Measurements from ENCODE around the gene SLC5A12.
A peak's percentile ranks its signal among the peaks of the same experiment; 100 is the strongest.
"Not testable (repeated sequence)": the region's sequence is repeated elsewhere in the genome, so short reads cannot be mapped to it uniquely, and the experiment has no call there.

Gene SLC5A12

GRCh38 chr11:26651916-26652315 is 69.9 kb downstream of the SLC5A12 start:
- no peak for DNase-seq (ENCODE audit: low spot score)

- DNase-seq (ENCODE audit: low spot score), result peak; percentile 73
These were observed 72.0 kb downstream of the SLC5A12 start for GRCh38 chr11:26649884-26650283.

GRCh38 chr11:26643314-26643713 is 78.5 kb downstream of the SLC5A12 start:
- DNase-seq (ENCODE audit: low spot score), result not testable (repeated sequence)

- DNase-seq (ENCODE audit: low spot score), result no peak
These were observed 89.1 kb downstream of the SLC5A12 start for GRCh38 chr11:26632691-26633159.

- DNase-seq (ENCODE audit: low spot score), result no peak
These were observed 95.5 kb downstream of the SLC5A12 start for GRCh38 chr11:26626346-26626745.

DNA sequence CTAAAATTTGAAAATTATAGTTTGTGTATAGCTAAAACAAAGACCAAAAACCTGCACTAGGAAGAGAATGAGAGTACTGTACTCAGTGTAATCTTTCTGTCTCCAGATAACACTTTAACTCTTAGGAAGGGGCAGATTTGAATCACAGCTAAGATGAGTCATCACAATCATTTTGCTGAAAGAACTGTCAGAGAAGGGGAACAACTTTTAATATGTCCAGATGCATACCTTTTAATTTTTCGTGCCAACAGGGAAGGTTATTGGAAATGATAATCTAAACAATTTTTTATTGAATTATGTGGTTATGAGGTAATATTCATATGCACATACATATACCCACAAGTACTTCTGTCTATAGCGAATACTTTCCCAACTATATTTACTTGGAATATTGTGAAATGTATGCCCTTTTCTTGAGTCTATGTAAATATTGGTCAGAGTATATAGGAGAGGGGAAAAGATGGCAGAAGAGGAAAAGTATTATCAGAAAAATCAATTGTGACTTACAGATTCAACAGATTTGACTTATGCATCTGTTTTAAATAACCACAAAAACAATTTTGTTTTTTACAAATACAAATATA is 98.7 kb downstream of the SLC5A12 start:
- no peak for DNase-seq (ENCODE audit: low spot score)

DNA sequence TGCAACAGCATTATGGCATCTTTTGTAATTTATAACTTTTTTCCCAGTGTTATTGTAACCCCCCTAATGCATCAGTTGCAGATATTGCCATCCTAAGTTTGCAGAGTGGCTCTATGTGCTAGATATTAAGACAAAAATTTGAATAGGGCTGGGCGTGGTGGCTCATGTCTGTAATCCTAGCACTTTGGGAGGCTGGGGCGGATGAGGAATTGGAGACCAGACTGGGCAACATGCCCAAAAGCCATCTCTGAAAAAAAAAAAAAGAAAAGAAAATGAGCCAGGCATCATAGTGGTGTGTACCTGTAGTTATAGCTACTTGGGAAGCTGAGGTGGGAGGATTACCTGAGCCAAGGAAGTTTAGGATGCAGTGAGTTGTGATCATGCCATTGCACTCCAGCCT is 99.7 kb downstream of the SLC5A12 start:
- DNase-seq (ENCODE audit: low spot score), result no peak

GRCh38 chr11:26621132-26621531 is 100.7 kb downstream of the SLC5A12 start:
- peak; percentile 85 for DNase-seq (ENCODE audit: low spot score)

DNA sequence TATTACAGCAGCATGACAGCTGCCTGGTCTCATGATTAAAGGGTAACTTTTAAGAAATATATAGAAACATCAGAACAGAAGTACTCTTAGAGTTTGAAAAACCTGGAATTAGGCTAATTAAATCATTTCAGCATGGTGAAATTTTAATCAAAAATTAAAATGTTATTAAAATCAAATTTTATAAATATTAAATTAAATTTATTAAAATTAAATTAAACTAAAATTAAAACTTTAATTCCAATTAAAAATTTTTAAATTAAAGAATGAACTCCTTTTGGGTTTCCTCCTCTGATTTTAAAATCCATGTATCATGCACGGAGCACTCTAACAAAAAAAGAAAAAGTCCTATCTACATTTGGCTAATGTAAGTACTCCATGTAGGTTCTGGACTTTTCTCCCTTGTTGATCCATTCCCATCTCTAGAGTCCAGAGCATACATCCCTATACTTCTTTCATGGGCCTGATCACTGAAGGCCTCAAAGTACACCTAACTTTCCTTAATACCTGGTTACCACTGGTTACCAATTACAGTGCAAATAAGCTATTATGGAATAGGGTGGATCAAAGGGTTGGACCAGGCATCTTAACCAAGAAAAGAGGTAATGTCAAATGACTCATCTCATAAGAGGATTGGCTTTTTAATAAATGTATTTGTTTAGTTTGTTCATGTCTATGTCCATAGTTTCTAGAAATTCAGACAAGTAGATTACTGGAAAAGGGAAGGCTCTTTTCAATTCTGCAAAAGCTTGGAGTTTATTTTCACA is 101.4 kb downstream of the SLC5A12 start:
- no peak for DNase-seq (ENCODE audit: low spot score)

DNA sequence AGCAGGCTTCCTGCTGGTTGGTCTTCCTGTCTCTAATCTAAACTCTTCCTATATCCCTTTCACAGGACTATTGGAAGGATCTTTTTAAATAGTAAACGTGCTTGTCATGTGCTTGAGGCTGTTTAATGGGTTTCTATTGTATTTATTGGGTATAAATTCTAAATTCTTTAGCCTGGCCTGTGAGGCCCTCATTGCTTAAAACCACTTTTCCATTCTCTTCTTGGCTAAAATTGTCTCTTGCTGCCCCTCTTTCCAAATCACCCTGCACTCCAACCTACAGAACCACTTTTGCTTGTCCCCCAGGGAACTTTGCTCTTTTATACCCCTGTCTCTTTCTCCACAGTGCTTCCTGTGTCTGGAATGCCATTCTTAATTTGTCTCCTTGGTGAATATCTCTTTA is 103.4 kb downstream of the SLC5A12 start:
- no peak for DNase-seq (ENCODE audit: low spot score)
